AG09319 (cell line): Measurements from ENCODE around the gene RCE1.
A peak's percentile ranks its signal among the peaks of the same experiment; 100 is the strongest.

Experiments
- DNase-seq: peaks from one replicate; pipeline ENCODE4 v3.0.0-alpha.2; 2010; ENCODE audit warnings: low read depth; ENCODE audit errors: extremely low read depth
- TF ChIP-seq, protein P1 (sequence below): IDR thresholded peaks from 2 replicates; pipeline ENCODE4 v1.5.1; 2011; ENCODE audit warnings: low read depth, mild to moderate bottlenecking, inconsistent platforms, low read length, moderate library complexity

Gene RCE1

DNA sequence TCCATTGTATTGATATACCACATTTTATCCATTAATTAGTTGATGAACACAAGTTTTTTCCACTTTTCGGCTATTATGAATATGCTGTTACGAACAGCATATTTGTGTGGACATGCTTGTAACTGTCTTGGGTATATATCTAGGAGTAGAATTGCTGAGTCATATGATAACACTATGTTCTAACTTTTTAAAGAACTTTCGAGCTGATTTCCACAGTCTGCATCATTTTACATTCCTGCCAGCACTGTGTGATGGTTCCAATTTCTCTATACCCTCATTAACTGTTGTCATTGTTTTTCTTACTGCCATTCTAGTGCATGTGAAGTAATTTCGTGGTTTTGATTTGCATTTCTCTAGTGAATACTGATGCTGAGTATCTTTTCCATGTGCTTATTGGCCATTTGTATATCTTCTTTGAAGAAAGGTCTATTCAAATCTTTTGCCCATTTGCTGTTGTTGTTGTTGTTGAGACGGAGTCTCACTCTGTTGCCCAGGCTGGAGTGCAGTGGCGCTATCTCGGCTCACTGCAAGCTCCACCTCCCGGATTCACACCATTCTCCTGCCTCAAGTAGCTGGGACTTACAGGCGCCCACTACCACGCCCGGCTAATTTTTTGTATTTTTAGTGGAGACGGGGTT is 7.4 kb upstream of the RCE1 start:
- DNase-seq = peak; percentile 62
- TF ChIP-seq, protein P1, sequence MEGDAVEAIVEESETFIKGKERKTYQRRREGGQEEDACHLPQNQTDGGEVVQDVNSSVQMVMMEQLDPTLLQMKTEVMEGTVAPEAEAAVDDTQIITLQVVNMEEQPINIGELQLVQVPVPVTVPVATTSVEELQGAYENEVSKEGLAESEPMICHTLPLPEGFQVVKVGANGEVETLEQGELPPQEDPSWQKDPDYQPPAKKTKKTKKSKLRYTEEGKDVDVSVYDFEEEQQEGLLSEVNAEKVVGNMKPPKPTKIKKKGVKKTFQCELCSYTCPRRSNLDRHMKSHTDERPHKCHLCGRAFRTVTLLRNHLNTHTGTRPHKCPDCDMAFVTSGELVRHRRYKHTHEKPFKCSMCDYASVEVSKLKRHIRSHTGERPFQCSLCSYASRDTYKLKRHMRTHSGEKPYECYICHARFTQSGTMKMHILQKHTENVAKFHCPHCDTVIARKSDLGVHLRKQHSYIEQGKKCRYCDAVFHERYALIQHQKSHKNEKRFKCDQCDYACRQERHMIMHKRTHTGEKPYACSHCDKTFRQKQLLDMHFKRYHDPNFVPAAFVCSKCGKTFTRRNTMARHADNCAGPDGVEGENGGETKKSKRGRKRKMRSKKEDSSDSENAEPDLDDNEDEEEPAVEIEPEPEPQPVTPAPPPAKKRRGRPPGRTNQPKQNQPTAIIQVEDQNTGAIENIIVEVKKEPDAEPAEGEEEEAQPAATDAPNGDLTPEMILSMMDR = no peak

DNA sequence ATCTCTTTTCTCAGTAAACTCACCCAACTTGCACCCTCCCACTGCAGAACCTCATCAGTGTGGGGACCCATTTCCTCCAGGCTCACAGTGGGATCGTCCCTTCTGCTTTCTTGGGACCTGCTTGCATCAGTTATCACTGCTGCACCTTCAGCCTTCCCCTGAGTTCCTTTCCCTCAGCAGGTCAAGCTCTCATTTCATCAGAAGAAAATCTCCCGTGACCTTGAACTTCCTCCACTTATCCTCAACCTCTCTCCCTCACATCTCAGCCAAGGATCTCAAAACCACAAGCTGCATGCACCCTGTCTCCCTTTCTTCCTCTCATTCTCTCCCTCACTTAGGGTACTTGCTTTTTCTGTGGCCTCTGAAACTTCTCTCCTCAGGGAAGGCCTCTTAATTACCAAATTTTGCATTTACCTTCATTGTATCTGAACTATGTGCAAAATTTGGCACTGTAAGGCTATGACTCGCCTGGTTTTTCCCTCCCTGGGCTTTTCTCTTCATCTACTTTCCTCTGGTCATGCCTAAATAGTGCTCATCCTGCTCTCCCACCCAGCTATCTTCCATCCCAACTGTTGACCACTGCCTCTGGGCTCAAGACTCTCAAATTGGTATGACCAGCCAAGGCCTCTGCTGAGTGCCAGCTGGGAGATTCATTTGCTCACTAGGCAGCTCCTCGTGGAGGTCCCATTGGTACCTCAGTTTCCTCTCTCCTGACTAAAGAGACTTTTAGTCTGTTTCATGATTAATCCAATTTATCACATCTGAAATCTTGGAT is 2.7 kb upstream of the RCE1 start:
- TF ChIP-seq, protein P1 = no peak
- DNase-seq = no peak

DNA sequence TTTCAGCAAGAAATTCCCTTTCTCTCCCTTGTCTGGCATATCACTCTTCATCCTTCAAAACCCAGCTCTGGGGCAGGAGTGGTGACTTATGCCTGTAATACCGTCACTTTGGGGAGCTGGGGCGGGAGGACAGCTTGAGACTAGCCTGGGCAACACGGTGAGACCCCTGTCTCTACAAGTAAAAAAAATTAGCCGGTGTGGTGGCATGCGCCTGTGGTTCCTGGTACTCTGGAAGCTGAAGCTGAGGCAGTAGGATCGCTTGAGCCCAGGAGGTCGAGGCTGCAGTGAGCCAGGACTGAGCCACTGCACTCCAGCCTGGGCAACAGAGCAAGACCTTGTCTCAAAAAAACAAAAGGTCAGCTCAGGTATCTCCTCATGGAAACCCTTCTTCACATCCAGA is 1.4 kb upstream of the RCE1 start:
- no peak for DNase-seq
- TF ChIP-seq, protein P1 = no peak

DNA sequence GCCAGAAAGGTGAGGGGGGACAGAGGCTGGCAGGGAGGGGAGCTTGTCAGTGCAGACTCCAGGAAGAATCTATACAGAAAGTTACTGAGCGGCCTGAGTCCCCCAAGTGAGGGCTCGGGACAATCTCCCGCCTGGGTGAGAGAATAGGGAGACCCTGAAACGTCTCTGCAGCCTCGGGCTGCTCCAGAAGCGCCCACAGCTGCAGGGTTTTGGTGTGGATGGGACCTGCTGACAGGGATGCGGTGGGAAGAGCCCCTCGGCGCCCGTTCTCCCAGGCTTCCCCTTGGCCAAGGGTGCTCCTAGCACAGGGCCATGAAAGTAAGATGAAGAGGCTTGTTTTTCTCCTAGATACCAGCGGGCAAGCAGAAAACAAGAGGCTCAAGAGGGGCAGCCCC is 743 bp upstream of the RCE1 start:
- TF ChIP-seq, protein P1 = no peak

GRCh38 chr11:66843776-66844495 is 695 bp downstream of the RCE1 start:
- TF ChIP-seq, protein P1 = no peak
- no peak for DNase-seq

More for the DNA sequence above, 743 bp upstream of the RCE1 start:
- DNase-seq = no peak

GRCh38 chr11:66844496-66845142 is 1.4 kb downstream of the RCE1 start:
- TF ChIP-seq, protein P1 = no peak
- DNase-seq = no peak
